ENCODE data around the gene CABP7.
A peak's percentile ranks its signal among the peaks of the same experiment; 100 is the strongest.

The CABP7 gene

DNA sequence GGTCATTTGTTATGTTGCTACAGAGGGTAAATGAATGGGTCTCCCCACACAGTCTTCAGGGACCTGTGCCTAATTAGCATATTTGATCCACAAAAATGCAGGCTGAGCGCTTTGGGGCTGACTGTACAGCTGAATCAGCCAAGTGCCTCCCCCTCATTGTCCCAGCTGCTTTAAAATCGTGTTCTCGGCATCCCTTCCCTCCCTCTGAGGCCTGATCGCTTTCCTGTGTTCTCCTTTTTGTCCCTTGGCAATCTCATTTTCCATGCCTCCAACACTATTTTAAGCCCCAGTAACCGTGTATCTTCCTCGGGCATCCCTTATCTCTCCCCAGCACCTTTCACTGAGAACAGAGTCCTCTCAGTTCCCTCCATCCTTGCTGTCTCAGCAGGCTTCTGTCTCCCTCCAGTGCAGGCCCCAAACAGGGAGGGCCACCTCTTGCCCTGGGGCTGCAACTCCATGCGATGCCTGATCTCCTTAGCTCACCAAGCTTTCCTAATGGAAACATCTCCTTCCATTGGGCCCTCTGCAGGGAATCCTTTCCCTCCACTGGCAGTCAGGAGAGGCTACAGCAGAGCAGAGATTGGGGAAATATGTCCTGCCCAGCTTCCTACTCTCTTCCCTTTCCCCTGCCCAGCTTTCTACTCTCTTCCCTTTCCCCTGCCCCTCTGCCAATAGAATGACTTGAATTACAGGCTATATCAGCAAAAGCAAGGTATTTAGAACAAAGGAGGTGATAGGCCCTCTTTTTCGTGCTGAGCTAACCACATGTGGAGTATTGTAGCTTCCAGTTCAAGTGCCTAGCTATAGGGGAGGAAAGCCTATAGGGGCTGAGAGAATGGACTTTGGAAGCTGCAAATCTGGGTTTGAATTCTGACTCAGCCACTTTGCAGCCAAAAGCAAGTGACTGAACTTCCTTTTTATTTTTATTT, 61.2 kb downstream of the CABP7 start:
- Histone ChIP-seq H3K79me2 (ENCODE audit: control insufficient read depth, insufficient read depth, low read length, unreplicated experiment) (no peaks in the 10 kb centered on the region), H3K27ac (ENCODE audit: low read depth, low read length) (peak overlapping the region; percentile 92), H3K36me3 (ENCODE audit: insufficient read depth, low read length) (no peaks in the 10 kb centered on the region), H3K4me1 (ENCODE audit: control insufficient read depth, insufficient read depth, low read length, unreplicated experiment) (peaks cover 45% of the 10 kb centered on the region), H2AFZ (ENCODE audit: low read length, unreplicated experiment) (peak overlapping the region; percentile 53), H3K27me3 (ENCODE audit: insufficient read depth, low read length) (no peaks in the 10 kb centered on the region), H3K4me3 (ENCODE audit: low read depth, low read length) (peak overlapping the region; percentile 56; the same call in 1 of the 2 replicates)

All from ACC112 (cell line).